Adipose tissue (tissue), 3 donors: ENCODE results near the gene DPM3. TPM values are rescaled to one million over a fixed set of nuclear protein-coding genes. Genes with fewer than 3 reads are reported as not detected.
"Not testable (repeated sequence)": the region's sequence is repeated elsewhere in the genome, so short reads cannot be mapped to it uniquely, and the experiment has no call there.

Source experiments
- H3K27ac ChIP-seq: one replicate; pipeline ENCODE4 v1.5.1; 2013; ENCODE audit warnings: low read depth, low read length
- whole genome bisulfite sequencing, 3 donors: extraction: QIAGEN DNeasy Blood & Tissue Kit; methylation state at CpG; one replicate each; pipeline ENCODE4 v1.1.7; 2013; 5-methylcytosine and 5-hydroxymethylcytosine counted together
- polyA plus RNA-seq, 3 donors: library from polyadenylated mRNA; stranded (reverse); fragments of 200-250 nt; gene quantifications; one replicate each; pipeline ENCODE4 v1.2.3, GENCODE V29; 2013
- donor health status: healthy with polysubstance abuse.
- donor health status: Bipolar disorder and iron deficiency.
- donor health status: healthy.

Gene DPM3
- polyA plus RNA-seq, 3 donors: 177 to 203 (median 201) TPM

DNA sequence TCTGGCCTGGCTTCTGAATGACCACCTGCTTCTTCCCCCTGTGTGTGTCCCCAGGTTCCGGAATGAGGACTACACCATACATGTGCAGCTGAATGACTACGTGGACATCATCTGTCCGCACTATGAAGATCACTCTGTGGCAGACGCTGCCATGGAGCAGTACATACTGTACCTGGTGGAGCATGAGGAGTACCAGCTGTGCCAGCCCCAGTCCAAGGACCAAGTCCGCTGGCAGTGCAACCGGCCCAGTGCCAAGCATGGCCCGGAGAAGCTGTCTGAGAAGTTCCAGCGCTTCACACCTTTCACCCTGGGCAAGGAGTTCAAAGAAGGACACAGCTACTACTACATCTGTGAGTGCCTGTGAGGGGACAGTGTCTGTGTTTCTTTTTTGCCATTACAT lies 9.0 kb downstream of the DPM3 start:
- no peak overlapping the region for H3K27ac ChIP-seq
- 45 to 79% (median 68%) methylated on average over 8 of the region's 8 CpGs for WGBS, 3 donors

- WGBS, 3 donors: 20 to 31% (median 22%) methylated on average over 6 of the region's 6 CpGs
These were observed 9.9 kb downstream of the DPM3 start for GRCh38 chr1:155130272-155131006.

GRCh38 chr1:155128755-155129473 lies 11.4 kb downstream of the DPM3 start:
- WGBS, 3 donors: 2 to 11% (median 10%) methylated on average over 11 to 14 of the region's 14 CpGs
- H3K27ac ChIP-seq: no peak overlapping the region

More at GRCh38 chr1:155130272-155131006, 9.9 kb downstream of the DPM3 start:
- no peak overlapping the region for H3K27ac ChIP-seq

- 2 to 3% (median 3%) methylated on average over 17 of the region's 17 CpGs for WGBS, 3 donors
- no peak overlapping the region for H3K27ac ChIP-seq
These were observed 12.2 kb downstream of the DPM3 start for GRCh38 chr1:155127967-155128754.

GRCh38 chr1:155127105-155127966 lies 13.0 kb downstream of the DPM3 start, which contains the start of gene EFNA1:
Gene EFNA1 (plus strand): TSS chr1:155127876. CDS start chr1:155127978, 102 bp downstream.
- 0% methylated on average over 53 to 76 of the region's 76 CpGs for WGBS, 3 donors
- no peak within 1 kb of the TSS for H3K27ac ChIP-seq

DNA sequence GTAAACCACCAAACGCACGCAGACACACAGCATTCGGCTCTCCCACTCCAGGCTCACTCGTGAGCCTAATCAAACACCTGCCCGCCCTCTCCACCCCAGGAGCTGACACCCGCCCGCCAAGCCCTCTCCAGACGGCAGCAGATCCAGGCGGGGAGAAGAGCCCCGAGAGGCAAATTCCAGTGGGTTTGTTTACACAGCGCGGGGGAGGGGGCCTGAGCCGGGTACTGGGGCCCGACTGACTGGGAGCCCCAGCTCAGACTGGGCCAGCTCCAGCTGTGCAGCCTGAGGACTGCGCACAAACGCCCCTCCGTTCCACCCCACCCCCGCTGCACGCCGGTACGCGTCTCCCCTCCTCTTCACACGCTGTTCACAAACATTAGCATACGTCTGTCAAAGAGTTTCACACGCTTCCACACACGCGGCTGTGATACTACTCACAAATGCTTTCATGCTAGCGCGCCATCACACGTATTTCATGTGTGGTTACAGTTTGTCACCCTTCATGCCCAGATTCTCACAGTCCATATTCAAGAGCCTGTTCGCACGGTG lies 13.7 kb downstream of the DPM3 start:
- peak overlapping the region; percentile 54 for H3K27ac ChIP-seq
- 4 to 7% (median 6%) methylated on average over 32 of the region's 32 CpGs for WGBS, 3 donors

- H3K27ac ChIP-seq: peak overlapping the region; percentile 54
- WGBS, 3 donors: 24 to 39% (median 31%) methylated on average over 43 to 53 of the region's 53 CpGs
These were observed 14.3 kb downstream of the DPM3 start for GRCh38 chr1:155125946-155126555.

GRCh38 chr1:155125511-155125945 lies 14.8 kb downstream of the DPM3 start:
- H3K27ac ChIP-seq: no peak overlapping the region
- 70 to 83% (median 75%) methylated on average over 11 of the region's 11 CpGs for WGBS, 3 donors

DNA sequence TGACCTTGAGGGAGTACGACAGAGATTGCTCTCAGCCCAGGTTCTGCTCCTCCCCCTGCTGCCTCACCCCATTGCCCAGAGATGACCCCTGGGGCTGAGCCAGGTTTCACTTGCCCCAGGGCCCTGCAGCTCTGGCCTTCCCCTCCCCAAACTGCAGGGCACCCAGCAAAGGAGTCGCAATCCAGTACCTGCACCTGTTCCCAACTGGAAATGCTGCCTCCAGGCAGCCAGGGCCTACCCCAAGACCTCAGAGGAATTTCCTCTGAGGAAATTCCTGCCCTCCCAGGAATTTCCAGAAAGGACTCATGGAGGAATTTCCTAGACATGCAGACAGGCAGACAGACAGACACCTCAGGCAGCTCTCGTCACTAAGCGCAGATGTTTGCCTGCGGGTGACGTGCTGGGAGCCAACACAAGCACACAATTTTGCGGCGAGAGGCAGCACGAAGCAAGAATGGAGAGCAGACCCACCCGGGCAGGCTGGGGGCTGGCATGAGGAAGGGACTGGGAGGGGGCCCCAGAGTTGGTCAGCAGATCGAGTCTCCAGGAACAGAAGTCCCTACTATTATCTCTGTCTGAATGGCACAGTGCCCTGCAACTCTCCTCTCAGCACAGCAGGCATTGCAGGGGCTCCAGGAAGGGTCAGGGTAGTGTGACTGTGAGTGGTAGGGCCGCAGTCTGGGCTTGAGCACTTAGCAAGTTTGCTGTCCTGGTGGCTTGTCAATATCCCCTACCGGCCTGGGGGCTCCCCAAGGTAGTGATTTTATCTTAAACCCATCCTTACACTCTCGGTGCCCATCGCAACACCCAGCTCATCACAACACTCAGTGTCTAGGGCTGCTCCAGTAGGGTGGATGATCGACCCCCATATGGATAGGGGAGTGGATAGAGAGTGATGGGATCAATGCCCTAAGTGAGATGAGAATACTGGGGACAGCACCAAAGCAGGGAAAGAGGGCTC lies 15.5 kb downstream of the DPM3 start:
- H3K27ac ChIP-seq: no peak overlapping the region

GRCh38 chr1:155123801-155124200 lies 16.5 kb downstream of the DPM3 start:
- WGBS, 3 donors: 68 to 75% (median 70%) methylated on average over 4 of the region's 4 CpGs
- no peak overlapping the region for H3K27ac ChIP-seq

More for the DNA sequence above, 15.5 kb downstream of the DPM3 start:
- WGBS, 3 donors: 75 to 82% (median 82%) methylated on average over 16 of the region's 16 CpGs

GRCh38 chr1:155122308-155122707 lies 18.0 kb downstream of the DPM3 start:
- WGBS, 3 donors: 81 to 88% (median 85%) methylated on average over 2 of the region's 2 CpGs
- H3K27ac ChIP-seq: no peak overlapping the region

GRCh38 chr1:155121249-155121648 lies 19.1 kb downstream of the DPM3 start:
- WGBS, 3 donors: 72 to 87% (median 78%) methylated on average over 2 of the region's 2 CpGs
- H3K27ac ChIP-seq: no peak overlapping the region

DNA sequence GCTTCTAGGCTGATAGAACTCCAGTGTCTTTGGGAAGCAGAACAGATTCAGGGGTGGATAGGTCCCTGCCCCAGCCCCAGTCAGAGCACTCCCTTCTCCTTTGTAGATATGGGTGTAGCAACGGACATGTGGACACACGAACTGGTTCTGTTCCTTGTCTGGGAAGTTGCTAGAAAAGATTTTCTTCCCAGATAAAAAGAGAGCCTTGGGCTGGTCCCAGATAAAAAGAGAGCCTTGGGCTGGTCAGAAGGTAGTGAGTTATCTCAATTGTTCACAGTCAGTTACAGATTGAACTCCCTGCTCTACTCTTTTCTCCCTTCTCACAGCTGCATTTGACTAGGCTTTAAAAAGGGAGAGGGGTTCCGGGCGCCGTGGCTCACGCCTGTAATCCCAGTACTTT lies 20.1 kb downstream of the DPM3 start:
- WGBS, 3 donors: 51 to 70% (median 69%) methylated on average over 6 of the region's 6 CpGs
- H3K27ac ChIP-seq: no peak overlapping the region

DNA sequence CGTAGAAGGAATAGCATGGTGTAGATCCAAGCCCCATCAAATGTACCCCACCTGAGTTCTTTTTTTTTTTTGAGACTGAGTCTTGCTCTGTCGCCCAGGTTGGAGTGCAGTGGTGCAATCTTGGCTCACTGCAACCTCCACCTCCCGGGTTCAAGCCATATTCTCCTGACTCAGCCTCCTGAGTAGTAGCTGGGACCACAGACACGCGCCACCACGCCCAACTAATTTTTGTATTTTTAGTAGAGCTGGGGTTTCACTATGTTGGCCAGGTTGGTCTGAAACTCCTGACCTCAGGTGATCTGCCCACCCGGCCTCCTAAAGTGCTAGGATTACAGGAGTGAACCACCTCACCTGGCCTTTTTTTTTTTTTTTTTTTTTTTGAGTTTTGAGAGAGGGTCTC lies 22.2 kb downstream of the DPM3 start:
- WGBS, 3 donors: 87 to 97% (median 89%) methylated on average over 7 of the region's 7 CpGs
- H3K27ac ChIP-seq: not testable (repeated sequence)

DNA sequence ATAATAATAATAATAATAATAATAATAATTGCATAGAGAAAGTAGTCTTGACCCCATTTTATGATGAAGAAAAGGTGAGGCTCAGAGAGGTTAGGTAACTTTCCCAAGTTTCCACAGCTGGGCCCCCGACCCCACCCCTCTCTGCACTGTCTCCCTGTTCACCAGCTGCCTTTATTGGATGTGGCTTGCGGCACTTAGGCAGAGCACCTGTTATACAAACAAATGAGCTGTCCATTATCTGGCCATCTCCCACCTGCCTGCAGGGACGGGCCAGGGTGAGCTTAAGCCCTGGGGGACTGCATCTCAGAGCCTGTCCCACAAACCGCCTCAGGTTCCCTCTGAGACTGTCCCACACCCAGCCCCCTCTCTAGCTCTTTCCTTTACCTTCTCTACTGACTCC lies 22.7 kb downstream of the DPM3 start:
- no peak overlapping the region for H3K27ac ChIP-seq
- 63 to 77% (median 73%) methylated on average over 4 of the region's 4 CpGs for WGBS, 3 donors

DNA sequence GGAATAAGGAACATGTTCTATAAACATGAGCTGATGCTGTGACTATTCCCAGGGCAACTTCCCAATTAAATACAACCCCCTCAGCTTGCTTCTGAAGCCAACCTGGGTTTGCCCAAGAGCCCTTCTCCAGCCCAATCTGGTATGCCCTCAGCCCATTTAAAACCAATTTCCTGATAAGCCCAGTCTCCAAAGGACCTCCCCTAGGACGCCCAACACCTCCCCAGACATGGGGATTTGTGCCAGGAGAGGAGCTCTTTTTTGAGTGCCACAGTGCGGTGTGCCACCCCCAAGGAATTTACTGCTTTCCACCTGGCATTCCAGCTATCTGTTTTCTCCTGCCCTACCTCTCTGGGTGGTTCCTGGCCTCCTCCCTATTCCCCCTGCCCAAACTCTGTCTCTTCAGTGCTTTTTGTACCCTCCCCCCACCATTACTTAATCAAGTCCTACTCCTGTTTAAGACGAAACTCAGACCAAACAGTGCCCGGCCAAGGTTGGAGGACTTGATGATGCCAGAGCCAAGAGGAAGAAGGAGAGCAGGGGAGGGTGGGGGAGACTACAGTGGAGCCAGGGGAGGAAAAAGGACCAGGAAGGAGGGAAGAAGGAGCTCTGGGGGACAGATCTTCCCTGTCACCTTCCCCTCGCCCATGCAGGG lies 24.1 kb downstream of the DPM3 start:
- 63 to 72% (median 65%) methylated on average over 5 of the region's 5 CpGs for WGBS, 3 donors
- H3K27ac ChIP-seq: no peak overlapping the region
